Mucosa of rectum (tissue), 2 donors: Measurements from ENCODE around the gene DPYSL3.
"Not testable (repeated sequence)": the region's sequence is repeated elsewhere in the genome, so short reads cannot be mapped to it uniquely, and the experiment has no call there.

Source experiments
- H3K27ac ChIP-seq, 2 donors: one replicate each; pipeline ENCODE4 v1.7.0; 2013; ENCODE audit warnings: inconsistent platforms in 2 of 2, low read depth in 2 of 2, low read length in 2 of 2
- H3K27me3 ChIP-seq, 2 donors: one replicate each; pipeline ENCODE4 v1.7.0; 2013; ENCODE audit warnings: low read length in 2 of 2; ENCODE audit not compliant: control insufficient read depth in 2 of 2, insufficient read depth in 2 of 2
- H3K36me3 ChIP-seq, 2 donors: one replicate each; pipeline ENCODE4 v1.7.0; 2013; ENCODE audit warnings: low read length in 2 of 2; ENCODE audit not compliant: control insufficient read depth in 2 of 2, insufficient read depth in 2 of 2
- H3K4me1 ChIP-seq, 2 donors: one replicate each; pipeline ENCODE4 v1.7.0; 2013; ENCODE audit warnings: low read length in 2 of 2, mild to moderate bottlenecking in 1 of 2; ENCODE audit not compliant: control insufficient read depth in 2 of 2, insufficient read depth in 2 of 2
- H3K4me3 ChIP-seq, 2 donors: one replicate each; pipeline ENCODE4 v1.7.0; 2013; ENCODE audit warnings: low read length in 2 of 2
- H3K9ac ChIP-seq, 2 donors: one replicate each; pipeline ENCODE4 v1.7.0; 2013; ENCODE audit warnings: low read length in 2 of 2, low read depth in 1 of 2, mild to moderate bottlenecking in 1 of 2
- H3K9me3 ChIP-seq, 2 donors: one replicate each; pipeline ENCODE4 v1.7.0; 2013; ENCODE audit warnings: low read length in 2 of 2; ENCODE audit not compliant: control insufficient read depth in 2 of 2
- donor health status: healthy.
- donor health status: Normal muscosa, but diverticular disease.

DPYSL3 gene

DNA sequence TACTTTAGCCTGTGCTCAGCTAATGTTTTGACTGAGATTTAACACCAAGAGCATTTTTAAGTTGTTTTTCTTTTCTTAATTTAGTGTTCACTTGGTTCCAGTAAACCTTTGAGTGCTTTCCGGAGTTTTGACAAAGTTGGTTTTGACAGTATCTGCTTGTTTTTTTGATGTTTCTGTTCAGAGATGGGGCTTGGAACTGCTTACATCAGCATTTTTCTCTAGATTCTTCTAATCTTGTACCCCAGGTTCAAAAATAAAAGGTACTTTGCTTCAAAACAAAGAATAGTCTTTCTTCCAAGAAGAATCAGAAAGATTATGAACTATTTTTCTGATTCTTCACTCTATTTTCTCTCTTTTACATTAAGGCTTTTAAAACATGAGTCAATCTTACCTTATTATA lies 132.2 kb downstream of the DPYSL3 start:
- H3K4me1 ChIP-seq = no peaks in the 10 kb centered on the region
- H3K27ac ChIP-seq = no peak overlapping the region
- H3K9ac ChIP-seq = no peak overlapping the region
- H3K27me3 ChIP-seq = no peaks in the 10 kb centered on the region
- no peak overlapping the region for H3K4me3 ChIP-seq
- no peaks in the 10 kb centered on the region for H3K36me3 ChIP-seq
- peaks cover 0 to 2% of the 10 kb centered on the region in 2 donors for H3K9me3 ChIP-seq

DNA sequence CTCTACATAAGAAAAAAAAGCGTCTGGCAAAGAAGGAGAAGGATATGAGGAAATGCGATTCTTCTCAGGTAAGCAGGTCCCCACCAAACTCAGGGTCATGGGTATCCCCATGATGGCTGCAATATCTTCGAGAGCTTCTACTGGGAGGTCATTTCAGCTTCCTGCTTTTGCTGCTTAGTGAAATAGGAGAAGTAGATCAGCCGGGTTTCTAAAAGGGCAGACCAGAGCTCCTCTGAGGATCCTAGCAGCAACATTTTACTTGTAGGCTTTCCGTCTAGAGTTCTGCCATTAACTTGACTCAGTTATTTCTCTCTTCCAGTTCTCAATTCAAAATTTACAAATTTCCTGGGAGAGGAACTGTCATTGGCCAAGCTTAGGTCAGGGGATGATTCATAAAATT lies 134.7 kb downstream of the DPYSL3 start:
- H3K27ac ChIP-seq = no peak overlapping the region
- H3K36me3 ChIP-seq = no peaks in the 10 kb centered on the region
- no peaks in the 10 kb centered on the region for H3K4me1 ChIP-seq
- H3K9ac ChIP-seq = no peak overlapping the region
- H3K27me3 ChIP-seq = no peaks in the 10 kb centered on the region
- peaks cover 0 to 2% of the 10 kb centered on the region in 2 donors for H3K9me3 ChIP-seq
- H3K4me3 ChIP-seq = no peak overlapping the region

DNA sequence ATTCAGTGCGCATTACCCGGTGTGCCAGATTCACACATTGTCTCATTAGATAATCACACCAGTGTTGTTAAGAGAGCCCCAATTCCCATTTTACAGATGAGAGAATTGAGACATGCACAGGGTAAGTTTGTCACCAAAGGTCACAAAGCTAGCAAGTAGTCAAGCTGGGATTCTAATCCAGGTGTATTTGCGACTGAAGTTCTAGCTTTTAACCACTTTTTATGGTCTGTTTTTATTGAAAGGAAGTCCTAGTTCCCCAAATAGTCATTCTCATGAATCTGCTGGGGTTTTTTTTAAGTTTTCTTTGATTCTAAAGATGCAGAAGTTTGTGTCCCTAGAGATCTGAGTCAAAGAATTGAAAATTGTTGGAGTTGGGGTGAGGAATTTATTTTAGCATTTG lies 136.5 kb downstream of the DPYSL3 start:
- no peaks in the 10 kb centered on the region for H3K27me3 ChIP-seq

DNA sequence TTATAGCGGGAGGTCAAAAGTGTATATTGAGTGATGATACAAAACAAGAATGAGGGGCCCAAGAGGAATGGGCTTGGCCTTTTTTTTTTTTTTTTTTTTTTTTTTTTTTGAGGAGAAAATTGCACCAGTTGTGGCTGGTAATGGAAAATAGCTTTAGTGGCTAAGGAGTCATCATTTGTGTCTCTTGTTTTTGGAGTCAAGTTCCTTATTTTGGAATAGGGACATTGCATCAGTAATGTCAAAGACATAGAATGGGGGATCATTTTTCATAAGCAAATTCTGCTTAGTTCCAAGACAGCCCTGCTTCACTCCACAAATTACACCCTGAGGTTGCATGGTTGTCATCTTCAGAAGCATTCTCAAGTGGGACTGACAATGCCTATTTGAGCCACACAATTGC lies 137.7 kb downstream of the DPYSL3 start:
- Histone ChIP-seq H3K9me3 (no peaks in the 10 kb centered on the region), H3K36me3 (no peaks in the 10 kb centered on the region), H3K27ac (no peak overlapping the region), H3K4me3 (no peak overlapping the region), H3K4me1 (no peaks in the 10 kb centered on the region), H3K9ac (no peak overlapping the region), H3K27me3 (no peaks in the 10 kb centered on the region)

More for the DNA sequence above, 136.5 kb downstream of the DPYSL3 start:
- no peaks in the 10 kb centered on the region for H3K9me3 ChIP-seq
- H3K4me3 ChIP-seq = no peak overlapping the region
- no peak overlapping the region for H3K27ac ChIP-seq
- no peaks in the 10 kb centered on the region for H3K4me1 ChIP-seq
- no peaks in the 10 kb centered on the region for H3K36me3 ChIP-seq
- no peak overlapping the region for H3K9ac ChIP-seq

DNA sequence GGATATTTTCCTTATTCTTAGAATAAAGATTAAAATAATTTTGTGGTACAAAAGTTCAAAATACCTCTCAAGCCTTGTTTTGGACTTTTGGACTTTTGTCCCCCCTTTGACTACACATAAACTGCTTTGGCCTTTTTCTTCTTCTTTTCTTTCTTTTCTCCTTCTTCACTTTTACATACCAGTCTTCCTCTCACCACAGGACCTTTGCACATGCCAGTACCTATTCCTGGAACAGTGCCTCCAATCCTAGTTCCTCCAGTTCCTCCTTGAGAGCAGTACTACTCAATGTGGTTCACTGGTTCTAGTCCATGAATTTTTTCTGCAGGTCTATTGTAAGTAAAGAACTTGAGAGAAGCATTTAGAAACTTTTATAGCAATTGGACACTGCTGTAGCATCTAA lies 138.6 kb downstream of the DPYSL3 start:
- no peaks in the 10 kb centered on the region for H3K4me1 ChIP-seq
- H3K9ac ChIP-seq = no peak overlapping the region
- H3K27ac ChIP-seq = no peak overlapping the region
- no peaks in the 10 kb centered on the region for H3K27me3 ChIP-seq
- no peak overlapping the region for H3K4me3 ChIP-seq
- no peaks in the 10 kb centered on the region for H3K9me3 ChIP-seq
- H3K36me3 ChIP-seq = no peaks in the 10 kb centered on the region

DNA sequence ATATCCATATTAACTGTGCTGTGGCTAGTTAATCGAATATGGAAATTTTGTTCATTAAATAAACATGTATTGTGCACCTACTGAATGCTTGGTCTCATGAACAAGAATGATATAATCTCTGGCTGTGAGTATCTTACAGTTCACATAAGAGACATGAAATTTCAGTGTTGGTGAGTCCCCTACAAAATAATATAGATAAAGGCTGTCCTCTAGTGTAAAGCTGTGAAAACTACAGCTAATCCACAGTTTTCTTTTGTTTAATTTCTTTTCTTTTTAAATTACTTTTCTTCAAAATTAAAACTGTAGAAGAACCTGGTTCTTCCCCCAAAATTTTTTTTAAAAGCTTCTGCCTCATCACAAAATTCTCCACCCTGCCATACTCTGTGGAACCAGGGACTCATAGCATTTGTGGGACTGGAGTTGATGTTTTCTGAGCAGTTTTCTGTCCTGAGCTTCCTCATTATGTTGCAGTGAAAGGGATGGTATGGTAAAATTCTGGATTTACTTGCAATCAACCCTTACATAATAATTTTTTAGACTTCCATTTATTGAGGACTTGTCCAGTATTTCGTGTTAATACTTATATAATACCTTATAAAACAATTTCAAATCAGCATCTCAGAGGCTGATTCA lies 140.0 kb downstream of the DPYSL3 start:
- no peaks in the 10 kb centered on the region for H3K27me3 ChIP-seq
- no peak overlapping the region for H3K4me3 ChIP-seq
- H3K27ac ChIP-seq = no peak overlapping the region
- H3K9ac ChIP-seq = no peak overlapping the region
- H3K36me3 ChIP-seq = no peaks in the 10 kb centered on the region
- no peaks in the 10 kb centered on the region for H3K9me3 ChIP-seq
- H3K4me1 ChIP-seq = no peaks in the 10 kb centered on the region

DNA sequence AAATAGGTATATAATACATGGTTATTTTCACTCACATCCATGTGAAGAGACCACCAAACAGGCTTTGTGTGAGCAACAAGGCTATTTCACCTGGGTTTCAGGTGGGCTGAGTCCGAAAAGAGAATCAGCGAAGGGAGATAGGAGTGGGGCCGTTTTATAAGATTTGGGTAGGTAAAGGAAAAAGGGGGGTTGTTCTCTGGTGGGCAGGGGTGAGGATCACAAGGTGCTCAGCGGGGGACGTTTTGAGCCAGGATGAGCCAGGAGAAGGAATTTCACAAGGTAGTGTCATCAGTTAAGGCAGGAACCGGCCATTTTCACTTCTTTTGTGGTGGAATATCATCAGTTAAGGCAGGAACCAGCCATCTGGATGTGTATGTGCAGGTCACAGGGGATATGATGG lies 142.5 kb downstream of the DPYSL3 start:
- H3K27me3 ChIP-seq, H3K36me3 ChIP-seq, H3K4me3 ChIP-seq, H3K4me1 ChIP-seq, H3K27ac ChIP-seq, H3K9me3 ChIP-seq, H3K9ac ChIP-seq: not testable (repeated sequence)

DNA sequence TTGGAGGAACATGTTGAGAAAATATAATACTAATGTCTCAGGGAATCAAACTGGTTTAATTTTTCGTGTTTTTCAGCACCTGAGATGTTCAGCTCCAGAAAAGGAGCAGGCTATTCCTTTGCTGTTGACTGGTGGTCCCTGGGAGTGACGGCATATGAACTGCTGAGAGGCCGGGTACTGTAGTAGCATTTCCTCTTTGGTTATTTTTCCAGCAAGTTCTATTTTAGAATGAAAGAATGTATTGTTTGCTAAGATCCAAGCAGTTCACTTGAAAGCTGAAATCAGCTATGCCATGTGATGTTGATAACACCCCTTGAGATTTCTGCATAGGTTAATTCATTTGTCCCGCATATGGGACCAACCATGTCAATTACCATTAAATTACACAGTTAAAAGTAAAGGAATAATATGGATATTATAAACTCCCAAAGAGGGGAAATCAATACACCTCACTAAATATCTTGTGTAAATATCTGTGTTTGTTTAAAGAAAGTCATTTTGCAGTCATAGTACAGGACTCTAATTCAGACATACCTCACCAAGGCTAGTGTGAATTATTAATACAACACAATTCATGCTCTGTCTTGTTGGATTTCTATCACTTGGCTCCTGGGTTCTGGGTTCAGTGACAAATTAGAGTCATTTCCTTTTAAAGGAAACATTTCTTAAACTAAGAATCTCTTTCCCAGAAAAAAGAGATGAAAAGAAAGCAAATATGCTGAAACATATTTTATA lies 148.3 kb downstream of the DPYSL3 start:
- no peak overlapping the region for H3K9ac ChIP-seq
- H3K9me3 ChIP-seq = no peaks in the 10 kb centered on the region
- H3K27me3 ChIP-seq = no peaks in the 10 kb centered on the region
- H3K36me3 ChIP-seq = no peaks in the 10 kb centered on the region
- no peak overlapping the region for H3K27ac ChIP-seq
- H3K4me3 ChIP-seq = no peak overlapping the region
- H3K4me1 ChIP-seq = no peaks in the 10 kb centered on the region

DNA sequence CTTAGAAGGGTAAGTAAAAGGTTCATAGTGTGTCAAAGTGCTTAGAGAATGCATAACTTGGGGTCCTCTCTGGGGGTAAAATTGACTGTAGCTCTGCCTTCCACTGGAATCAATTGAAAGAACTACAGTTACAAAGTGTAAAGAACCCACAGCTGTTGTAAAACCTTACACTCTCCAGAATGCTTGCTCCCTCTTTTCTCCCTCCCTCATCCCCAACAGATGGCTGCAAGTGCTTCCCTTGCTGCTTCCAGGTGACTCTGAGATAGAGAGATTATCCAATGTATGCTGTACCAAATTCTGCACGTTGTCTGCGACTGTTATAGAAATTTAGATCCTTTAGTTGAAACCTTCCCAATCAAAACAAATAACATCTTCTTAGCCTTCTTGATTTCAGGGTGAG lies 149.1 kb downstream of the DPYSL3 start:
- H3K4me3 ChIP-seq = no peak overlapping the region
- no peak overlapping the region for H3K9ac ChIP-seq
- H3K4me1 ChIP-seq = no peaks in the 10 kb centered on the region
- H3K27ac ChIP-seq = no peak overlapping the region
- no peaks in the 10 kb centered on the region for H3K9me3 ChIP-seq
- H3K27me3 ChIP-seq = no peaks in the 10 kb centered on the region
- H3K36me3 ChIP-seq = no peaks in the 10 kb centered on the region

DNA sequence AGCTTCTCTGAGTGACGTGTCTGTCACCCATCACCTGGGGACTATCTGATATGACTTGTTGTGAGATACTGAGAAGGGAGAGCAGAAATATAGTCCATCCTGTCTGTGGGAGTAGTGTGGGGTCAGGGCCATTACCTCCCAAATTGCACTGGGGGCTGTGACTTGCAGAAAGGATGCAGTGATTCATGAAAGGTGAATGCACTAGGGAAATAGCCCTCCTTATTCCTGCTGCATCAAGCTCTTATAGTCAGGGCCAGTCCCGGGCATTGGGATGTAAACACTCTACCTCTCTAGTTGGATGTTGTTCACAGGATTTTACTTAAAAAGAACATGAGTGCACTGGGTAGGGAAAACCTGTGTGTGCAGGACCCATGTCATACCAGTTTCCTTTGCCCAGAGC lies 150.3 kb downstream of the DPYSL3 start:
- Histone ChIP-seq H3K36me3 (no peaks in the 10 kb centered on the region), H3K4me3 (no peak overlapping the region), H3K9ac (no peak overlapping the region), H3K9me3 (no peaks in the 10 kb centered on the region), H3K27ac (no peak overlapping the region), H3K4me1 (no peaks in the 10 kb centered on the region), H3K27me3 (no peaks in the 10 kb centered on the region)
